ENCODE data around the gene STRN3. TPM values are rescaled to one million over a fixed set of nuclear protein-coding genes. Genes with fewer than 3 reads are reported as not detected.

The STRN3 gene
- total RNA-seq, 1 experiment from 2014 or later, result 80.9 TPM

DNA sequence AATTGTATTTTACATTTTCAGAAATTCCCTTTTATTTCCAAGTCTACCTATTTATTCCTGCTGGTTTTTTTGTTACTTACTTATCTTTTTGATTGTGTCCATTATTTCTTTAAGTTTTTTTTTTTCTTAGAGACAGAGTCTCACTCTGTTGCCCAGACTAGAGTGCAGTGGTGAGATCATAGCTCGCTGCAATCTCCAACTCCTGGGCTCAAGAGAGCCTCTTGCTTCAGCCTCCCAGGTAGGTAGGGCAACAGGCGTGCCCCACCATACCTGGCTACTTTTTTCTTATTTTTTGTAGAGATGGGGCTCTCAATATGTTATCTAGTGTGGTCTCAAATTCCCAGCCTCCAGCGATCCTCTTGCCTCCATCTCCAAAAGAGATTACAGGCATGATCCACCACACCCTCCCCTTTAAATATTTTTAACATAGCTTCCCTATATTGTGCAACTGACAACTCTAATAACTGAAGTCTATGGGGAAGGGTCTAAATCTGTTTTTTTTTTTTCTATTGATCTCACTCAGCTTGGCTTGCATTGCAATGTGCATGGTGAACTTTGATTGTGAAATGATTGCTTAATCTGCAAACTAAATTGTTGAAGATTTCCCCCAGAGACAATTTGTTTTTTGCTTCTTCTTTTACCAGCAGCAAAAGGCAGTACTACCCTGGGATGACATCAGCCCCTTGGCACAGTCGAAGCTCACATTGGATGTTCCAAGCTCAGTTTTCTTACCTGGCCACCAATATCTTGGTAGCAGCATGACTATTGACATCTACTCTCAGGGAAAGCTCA is 177.5 kb downstream of the STRN3 start:
- no peak for DNase-seq
- H3K9me3 ChIP-seq (replicated peaks), result no peaks in the 10 kb centered on the region; the same call in 1 of the 2 replicates
- no peaks in the 10 kb centered on the region for H3K27me3 ChIP-seq
- H3K4me3 ChIP-seq, result no peak overlapping the region
- no peak overlapping the region for H3K27ac ChIP-seq
- H3K36me3 ChIP-seq, result no peaks in the 10 kb centered on the region; the same call in 1 of the 2 replicates
- no peaks in the 10 kb centered on the region for H3K4me1 ChIP-seq

Other genes with a start within 250 kb of the STRN3 start
- gene COCH, start 151.8 kb downstream of the STRN3 start, total RNA-seq (2014; rRNA removed; shearing (Covaris generic)), result not detected in 2 replicates
- gene AP4S1, start 730 bp downstream of the STRN3 start, total RNA-seq (2014; rRNA removed; shearing (Covaris generic)), result 8.4 and 9.8 TPM in 2 replicates
- 145 and 153 TPM in 2 replicates for gene HECTD1, start 181.4 kb upstream of the STRN3 start, total RNA-seq (2014; rRNA removed; shearing (Covaris generic))

Data from SJCRH30 (cell line).